Measurements from ENCODE around the gene BICDL2.

BICDL2 gene

GRCh38 chr16:2985462-2985861 lies 51.3 kb downstream of the BICDL2 start:
- DNase-seq (ENCODE audit: low read depth), result no peak

DNA sequence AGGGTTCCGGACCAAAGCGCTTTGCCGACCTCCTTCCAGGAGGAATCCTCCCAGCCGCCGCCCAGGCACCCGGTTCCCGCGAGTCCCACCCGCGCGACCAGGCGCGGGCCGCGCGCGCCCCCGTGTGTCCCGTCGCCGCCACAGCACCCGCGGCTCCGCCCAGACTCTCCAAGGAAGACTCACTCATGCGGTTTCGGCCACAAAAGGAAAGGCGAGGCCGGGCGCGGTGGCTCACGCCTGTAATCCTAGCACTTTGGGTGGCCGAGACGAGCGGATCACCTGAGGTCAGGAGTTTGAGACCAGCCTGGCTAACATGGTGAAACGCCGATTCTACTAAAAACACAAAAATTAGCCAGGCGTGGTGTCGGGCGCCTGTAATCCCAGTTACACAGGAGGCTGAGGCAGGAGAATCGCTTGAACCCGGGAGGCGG lies 53.0 kb downstream of the BICDL2 start:
- DNase-seq (ENCODE audit: low read depth), result peak; percentile 51

- DNase-seq (ENCODE audit: low read depth), result no peak
These were observed 54.3 kb downstream of the BICDL2 start for GRCh38 chr16:2982402-2982801.

DNA sequence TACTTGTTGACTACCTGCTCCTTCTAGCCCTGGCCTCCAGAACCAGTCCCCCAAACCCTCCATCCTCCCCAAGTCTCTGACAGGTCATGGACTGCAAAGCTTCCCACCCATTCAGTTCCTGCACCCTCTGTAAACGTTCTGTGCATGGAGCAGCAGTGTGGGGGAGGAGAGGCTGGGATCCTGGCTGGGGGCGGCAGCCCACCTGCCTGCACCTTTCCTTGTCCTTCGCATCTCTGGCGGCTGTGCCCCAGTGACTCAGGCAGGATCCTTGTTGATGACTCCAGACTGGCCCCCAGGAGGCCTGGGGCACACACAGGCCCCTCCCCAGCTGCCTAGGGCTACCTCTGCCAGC lies 54.9 kb downstream of the BICDL2 start:
- no peak for DNase-seq (ENCODE audit: low read depth)

DNA sequence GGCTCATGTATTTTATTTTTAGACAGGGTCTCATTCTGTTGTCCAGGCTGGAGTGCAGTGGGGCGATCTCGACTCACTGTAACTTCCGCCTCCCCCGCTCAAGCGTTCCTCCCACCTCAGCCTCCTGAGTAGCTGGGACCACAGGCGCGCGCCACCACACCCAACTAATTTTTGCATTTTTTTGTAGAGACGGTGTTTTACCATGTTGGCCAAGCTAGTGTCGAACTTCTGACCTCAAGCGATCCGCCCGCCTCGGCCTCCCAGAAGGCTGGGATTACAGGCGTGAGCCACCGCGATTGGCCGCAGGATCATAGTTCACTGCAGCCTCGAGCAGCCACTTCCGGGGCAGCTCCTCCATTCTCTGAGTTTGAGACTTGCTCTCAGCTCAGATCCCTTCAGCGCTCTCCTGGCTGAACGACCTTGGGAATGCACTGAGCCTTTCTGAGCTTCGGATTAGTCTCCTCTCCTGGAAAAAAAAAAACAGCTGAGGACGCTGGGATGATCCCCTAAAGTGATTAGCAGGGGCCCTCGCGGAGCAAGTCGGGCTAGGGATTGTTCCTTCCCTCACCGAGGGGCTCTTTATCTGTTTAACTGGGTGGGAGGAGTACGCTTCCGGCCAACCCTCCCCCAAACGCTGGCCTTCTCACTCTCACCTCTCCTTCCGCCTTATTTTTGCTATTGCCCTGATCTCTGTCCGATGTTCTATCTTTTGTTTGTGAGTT lies 55.4 kb downstream of the BICDL2 start:
- DNase-seq (ENCODE audit: low read depth), result no peak

DNA sequence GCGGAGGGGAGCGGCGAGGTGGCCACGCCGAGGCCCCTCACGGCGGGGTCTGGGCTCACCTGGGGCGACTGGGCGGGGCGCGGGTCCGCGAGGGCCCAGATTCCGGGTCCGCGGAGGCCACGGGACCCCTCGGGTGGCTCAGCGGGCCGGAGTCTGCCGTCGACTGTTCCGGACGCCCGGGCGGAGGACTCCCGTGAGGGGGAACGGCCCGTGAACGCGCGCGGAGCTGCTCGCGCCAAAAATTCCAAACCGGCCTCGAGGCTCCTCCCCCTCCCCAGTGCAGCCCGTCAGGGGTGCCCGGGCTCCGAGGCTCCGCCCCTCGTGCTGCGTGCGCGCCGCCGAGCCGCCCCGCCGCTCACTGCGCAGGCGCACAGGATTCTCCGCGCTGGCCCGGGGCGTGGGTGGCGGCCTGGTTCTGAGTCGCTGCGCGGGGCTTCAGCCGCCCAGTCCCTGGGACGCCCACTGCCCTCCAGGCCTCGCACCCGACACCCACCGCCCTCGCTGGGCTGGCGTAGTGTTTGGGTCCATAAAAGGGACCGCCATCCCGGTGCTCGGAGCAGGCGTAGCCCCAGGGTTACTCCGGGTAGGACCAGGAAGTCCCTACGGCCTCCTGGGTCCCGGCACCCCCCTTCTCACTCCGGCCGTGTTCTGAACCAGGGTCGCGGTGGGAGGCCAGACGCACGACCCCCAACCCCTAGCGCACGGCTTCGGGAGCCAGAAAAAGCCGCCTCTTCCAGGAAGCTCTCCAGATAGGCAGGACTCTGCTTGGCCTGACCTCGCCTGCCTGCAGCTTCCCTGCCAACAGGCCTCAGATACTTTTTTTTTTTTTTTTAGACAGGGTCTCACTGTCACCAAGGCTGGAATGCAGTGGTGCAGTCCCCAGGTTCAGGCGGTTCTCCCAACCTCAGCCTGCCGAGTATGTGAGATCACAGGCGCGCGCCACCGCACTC lies 56.2 kb downstream of the BICDL2 start, which contains the start of gene PKMYT1:
TSS of gene PKMYT1 (minus strand) at position 220 of the 950 bp plus-strand sequence. CDS start 789 bp downstream, outside the sequence.
- peak; percentile 89 for DNase-seq (ENCODE audit: low read depth)

DNA sequence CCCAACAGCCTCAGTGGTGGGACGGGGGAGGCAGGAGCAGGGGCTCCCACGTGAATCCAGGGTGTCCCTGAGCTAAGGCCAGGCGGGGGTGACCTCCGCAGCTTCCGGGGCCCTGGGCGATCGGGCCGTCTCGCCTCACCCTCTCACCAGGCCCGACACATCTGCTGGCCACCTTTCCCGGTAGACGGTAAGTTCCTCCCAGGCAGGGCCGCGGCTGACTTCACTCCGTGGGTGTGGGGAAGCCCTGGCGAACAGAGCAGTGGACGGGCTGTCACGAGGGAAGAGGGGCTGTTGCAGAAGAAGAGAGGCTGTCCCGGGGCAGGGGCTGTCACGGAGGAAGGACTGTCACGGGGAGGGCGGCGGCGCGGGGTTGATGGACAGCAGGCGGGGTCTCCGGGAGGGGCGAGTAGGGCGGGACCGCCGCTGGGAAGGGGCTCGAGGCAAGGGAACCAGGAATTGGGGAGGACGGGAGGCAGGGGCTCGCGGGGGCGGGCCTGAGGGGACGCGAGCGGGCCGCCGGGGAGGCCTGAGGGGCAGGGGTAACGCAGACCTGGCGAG lies 57.0 kb downstream of the BICDL2 start:
- DNase-seq (ENCODE audit: low read depth), result no peak

All from stimulated activated CD8-positive, alpha-beta memory T cell treated with anti-CD3 and anti-CD28 coated beads, Interleukin-7, amount 100 ng/mL, for 24 hours (primary cell).